GM11168 (cell line): Measurements from ENCODE around the gene MXRA7.
"Not testable (repeated sequence)": the region's sequence is repeated elsewhere in the genome, so short reads cannot be mapped to it uniquely, and the experiment has no call there.

Experiments used
- in situ Hi-C: fragments of 300-500 bp; cut with MboI; formaldehyde crosslinking; loops from one replicate; pipeline ENCODE4 v1.12.0; 2022; ENCODE audit warnings: low sequenced_read_pairs; ENCODE audit not compliant: unreplicated experiment

The MXRA7 gene

GRCh38 chr17:76710863-76711611 lies at the start of gene MXRA7:
TSS of gene MXRA7 (minus strand) at chr17:76710965. CDS start at chr17:76710946, 19 bp downstream.
- in situ Hi-C loops = no loop called here

DNA sequence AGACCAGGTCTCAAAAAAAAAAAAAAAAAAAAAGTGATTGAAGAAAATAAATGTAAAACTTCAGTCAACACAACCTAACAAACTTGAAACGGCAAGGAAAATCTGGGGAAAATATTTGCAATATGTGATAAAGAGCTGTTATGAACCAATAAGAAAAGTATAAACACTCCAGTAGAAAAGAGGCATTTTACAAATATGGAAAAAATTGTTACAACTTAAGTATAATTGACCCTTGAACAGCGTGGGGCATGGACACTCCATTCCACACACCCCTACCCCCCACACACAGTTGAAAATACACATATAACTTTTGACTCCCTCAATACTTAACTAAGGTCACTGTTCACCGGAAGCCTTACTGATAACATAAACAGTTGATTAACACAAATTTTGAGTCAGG lies 47.8 kb upstream of the MXRA7 start:
- in situ Hi-C loops = no loop called here

DNA sequence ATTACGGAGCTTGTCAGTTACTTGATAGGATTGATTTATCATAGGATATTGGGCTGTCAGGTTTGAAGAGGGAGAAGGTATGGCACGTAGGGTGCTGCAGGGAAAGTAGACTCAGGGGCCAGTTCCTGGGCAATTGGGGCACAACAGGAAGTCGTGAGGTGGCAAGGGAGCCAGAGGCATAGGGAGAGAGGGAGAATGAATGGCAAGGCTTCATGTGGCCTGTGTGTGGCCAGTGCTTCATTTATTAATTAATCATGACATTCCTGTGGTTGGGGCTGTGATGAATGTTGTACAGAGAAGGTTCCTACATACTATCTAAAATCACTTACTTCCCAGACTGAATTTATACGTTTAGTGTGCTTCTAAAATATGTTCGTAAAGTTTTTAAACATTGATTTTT lies 46.5 kb upstream of the MXRA7 start:
- in situ Hi-C loops = no loop called here

- in situ Hi-C loops = no loop called here
These were observed 44.5 kb upstream of the MXRA7 start for GRCh38 chr17:76755285-76755684.

- in situ Hi-C loops = no loop called here
These were observed 42.5 kb upstream of the MXRA7 start for GRCh38 chr17:76753061-76753961.

DNA sequence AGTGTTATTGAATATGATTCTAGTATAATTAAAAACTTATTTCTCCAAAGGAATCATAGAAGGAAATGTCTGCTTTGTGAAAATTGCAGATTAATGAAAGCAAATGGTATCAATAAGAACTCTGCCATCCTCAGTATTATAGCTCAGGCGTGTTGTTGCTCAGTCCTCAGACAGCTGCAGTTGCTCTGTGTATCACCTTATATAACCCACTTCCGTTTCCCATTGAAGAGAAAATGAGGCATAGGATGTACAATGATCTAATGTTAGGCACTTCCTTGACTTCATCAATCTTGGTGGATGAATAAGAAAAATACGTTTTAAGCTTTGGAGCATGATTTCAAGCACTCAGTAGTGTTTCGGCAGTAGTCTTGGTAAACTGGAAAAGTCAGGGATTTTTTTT lies 41.2 kb upstream of the MXRA7 start:
- in situ Hi-C loops = no loop called here

GRCh38 chr17:76751416-76751993 lies 40.7 kb upstream of the MXRA7 start:
- in situ Hi-C loops = no loop called here

DNA sequence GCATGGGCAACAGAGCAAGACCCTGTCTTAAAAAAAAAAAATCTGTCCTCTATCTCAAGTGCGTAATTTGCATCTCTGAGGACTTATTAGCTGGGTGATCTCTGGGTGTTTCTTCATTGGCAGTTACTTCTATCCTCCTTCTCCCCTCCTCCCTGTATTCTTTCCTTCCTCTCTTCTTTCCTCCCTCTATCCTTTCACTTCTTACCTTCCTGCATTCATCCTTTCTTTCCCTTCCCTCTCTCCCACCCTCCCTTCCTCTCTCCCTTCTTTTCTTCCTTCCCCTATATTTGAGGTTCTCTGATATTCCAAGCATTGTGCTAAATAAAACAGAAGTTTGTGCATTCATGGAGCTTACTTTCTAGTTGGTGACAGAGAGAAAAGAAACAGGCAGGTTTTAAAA lies 37.9 kb upstream of the MXRA7 start:
- in situ Hi-C loops = no loop called here

DNA sequence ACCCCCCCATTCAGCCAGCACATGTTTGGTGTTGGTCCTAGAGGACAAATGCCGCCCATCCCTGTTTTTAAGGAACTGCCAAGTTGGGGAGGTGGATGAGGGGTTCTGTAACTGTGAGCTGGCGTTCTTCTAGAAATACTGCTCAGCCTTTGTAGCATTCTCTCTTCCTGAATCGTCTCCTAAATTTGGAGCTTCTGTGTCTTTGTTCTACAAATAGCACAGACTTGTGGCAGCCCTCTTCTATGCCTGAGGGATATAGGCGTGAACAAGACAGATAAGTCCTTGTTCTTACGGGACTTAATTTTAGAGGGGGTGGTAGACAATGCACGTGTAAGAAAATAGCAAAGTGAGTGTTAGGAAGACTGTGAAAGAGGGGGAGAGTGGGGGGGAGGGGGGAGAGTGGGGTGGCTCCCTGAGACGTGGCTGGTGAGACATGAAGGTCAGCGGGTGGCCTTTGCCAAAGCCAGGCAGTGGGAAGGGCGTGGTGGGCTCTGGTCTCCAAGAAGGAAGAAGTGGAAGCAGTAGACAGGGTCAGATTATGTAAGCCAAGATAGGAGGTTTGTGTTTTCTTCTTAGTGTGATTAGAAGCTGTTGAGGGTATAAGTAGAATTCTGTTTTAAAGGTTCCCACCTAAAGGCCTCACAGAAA lies 37.1 kb upstream of the MXRA7 start:
- in situ Hi-C loops = no loop called here

- in situ Hi-C loops = not testable (repeated sequence)
These were observed 35.0 kb upstream of the MXRA7 start for GRCh38 chr17:76745785-76746184.

GRCh38 chr17:76744747-76745146 lies 34.0 kb upstream of the MXRA7 start:
- in situ Hi-C loops = no loop called here

GRCh38 chr17:76742958-76743357 lies 32.2 kb upstream of the MXRA7 start:
- in situ Hi-C loops = no loop called here

- in situ Hi-C loops = no loop called here
These were observed 29.8 kb upstream of the MXRA7 start for GRCh38 chr17:76740329-76741118.

DNA sequence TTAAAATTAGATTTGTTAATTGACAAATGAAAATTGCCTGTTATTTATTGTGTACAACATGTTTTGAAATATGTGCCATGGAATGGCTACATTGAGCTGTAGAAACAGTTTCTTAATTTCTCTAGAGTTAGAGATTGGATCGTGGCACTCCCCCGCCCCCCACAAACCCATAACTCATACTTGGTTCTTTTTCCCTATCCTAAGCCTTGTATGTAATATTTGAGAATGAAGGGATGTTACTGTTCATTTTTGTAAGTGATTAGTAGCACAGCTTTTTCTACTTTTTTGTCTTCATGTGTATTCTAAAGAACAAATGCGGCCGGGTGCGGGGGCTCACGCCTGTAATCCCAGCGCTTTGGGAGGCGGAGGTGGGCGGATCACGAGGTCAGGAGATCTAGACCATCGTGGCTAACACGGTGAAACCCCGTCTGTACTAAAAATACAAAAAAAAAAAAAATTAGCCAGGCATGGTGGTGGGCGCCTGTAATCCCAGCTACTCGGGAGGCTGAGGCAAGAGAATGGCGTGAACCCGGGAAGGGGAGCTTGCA lies 28.9 kb upstream of the MXRA7 start:
- in situ Hi-C loops = not testable (repeated sequence)

GRCh38 chr17:76738468-76738850 lies 27.7 kb upstream of the MXRA7 start:
- in situ Hi-C loops = no loop called here

- in situ Hi-C loops = no loop called here
These were observed 27.1 kb upstream of the MXRA7 start, which contains the start of gene MFSD11 for GRCh38 chr17:76737676-76738467. TSS of gene MFSD11 (plus strand) at chr17:76738119. CDS start at chr17:76738353, 234 bp downstream.

GRCh38 chr17:76737082-76737675 lies 26.4 kb upstream of the MXRA7 start, which contains the start of gene SRSF2:
TSS of gene SRSF2 (minus strand) at chr17:76737331. CDS start at chr17:76737160, 171 bp downstream.
- in situ Hi-C loops = no loop called here
